HepG2 (cell line): ENCODE data around the gene TTC24. TPM values are rescaled to one million over a fixed set of nuclear protein-coding genes. Genes with fewer than 3 reads are reported as not detected.

Experiments
- AGO2 ChIP-seq: fragments of 200-400 bp; formaldehyde crosslinking; optimal IDR thresholded peaks from 2 replicates; pipeline ENCODE3; 2017; ENCODE audit warnings: mild to moderate bottlenecking, low read depth, low read length, moderate library complexity
- ARID5B ChIP-seq: IDR thresholded peaks from 2 replicates; pipeline ENCODE4 v1.4.0; 2020; ENCODE audit warnings: mild to moderate bottlenecking, missing genetic modification reagents
- ARNTL ChIP-seq: sonication (generic); formaldehyde crosslinking; IDR thresholded peaks from 2 replicates; pipeline ENCODE4 v1.4.0; 2020; ENCODE audit warnings: mild to moderate bottlenecking, missing genetic modification reagents
- ERF ChIP-seq: IDR thresholded peaks from 2 replicates; pipeline ENCODE4 v1.6.1; 2018; ENCODE audit warnings: missing biosample characterization, missing genetic modification reagents
- GATAD1 ChIP-seq: IDR thresholded peaks from 2 replicates; pipeline ENCODE4 v1.6.1; 2016; ENCODE audit warnings: missing genetic modification reagents, missing compliant biosample characterization
- IKZF5 ChIP-seq: IDR thresholded peaks from 2 replicates; pipeline ENCODE4 v1.6.1; 2018; ENCODE audit warnings: missing genetic modification reagents, mild to moderate bottlenecking, missing compliant biosample characterization
- JUND ChIP-seq: sonication (generic); formaldehyde crosslinking; IDR thresholded peaks from 2 replicates; pipeline ENCODE4 v1.8.0; 2022; ENCODE audit warnings: mild to moderate bottlenecking, missing genetic modification reagents
- KDM5B ChIP-seq: sonication (generic); formaldehyde crosslinking; IDR thresholded peaks from 2 replicates; pipeline ENCODE4 v1.4.0; 2020; ENCODE audit warnings: missing genetic modification reagents, mild to moderate bottlenecking, borderline replicate concordance
- NR1H2 ChIP-seq: sonication (generic); formaldehyde crosslinking; IDR thresholded peaks from 2 replicates; pipeline ENCODE4 v1.8.1; 2022; ENCODE audit warnings: low read depth, missing genetic modification reagents, borderline replicate concordance
- POGK ChIP-seq: sonication (generic); formaldehyde crosslinking; conservative IDR thresholded peaks from 2 replicates; pipeline ENCODE4 v1.8.0; 2022; ENCODE audit warnings: mild to moderate bottlenecking, moderate library complexity, missing genetic modification reagents
- SP1 ChIP-seq, 2 experiments: fragments of 450-650 bp in 1 of 2; sonication (generic) in 1 of 2; formaldehyde crosslinking in 1 of 2; IDR thresholded peaks; 2 replicates each; pipeline versions ENCODE4 v1.4.0 to v1.6.1; 2016 to 2020; ENCODE audit warnings: missing genetic modification reagents in 1 of 2
- STAG1 ChIP-seq: sonication (generic); formaldehyde crosslinking; IDR thresholded peaks from 2 replicates; pipeline ENCODE4 v1.4.0; 2020; ENCODE audit warnings: missing genetic modification reagents
- TAF1 ChIP-seq: sonication (generic); formaldehyde crosslinking; IDR thresholded peaks from 2 replicates; pipeline ENCODE4 v1.4.0; 2020; ENCODE audit warnings: missing genetic modification reagents
- TIGD3 ChIP-seq: sonication (generic); formaldehyde crosslinking; IDR thresholded peaks from 2 replicates; pipeline ENCODE4 v1.5.1; 2020; ENCODE audit warnings: mild to moderate bottlenecking, missing genetic modification reagents, borderline replicate concordance
- ZKSCAN8 ChIP-seq: IDR thresholded peaks from 2 replicates; pipeline ENCODE4 v1.6.1; 2016; ENCODE audit warnings: borderline replicate concordance, missing genetic modification reagents, missing compliant biosample characterization
- ZNF138 ChIP-seq: sonication (generic); formaldehyde crosslinking; IDR thresholded peaks from 2 replicates; pipeline ENCODE4 v1.5.0; 2020; ENCODE audit warnings: mild to moderate bottlenecking, low read depth, missing genetic modification reagents
- ZNF792 ChIP-seq: IDR thresholded peaks from 2 replicates; pipeline ENCODE4 v1.6.1; 2016
- ZNF800 ChIP-seq: sonication (generic); formaldehyde crosslinking; IDR thresholded peaks from 2 replicates; pipeline ENCODE4 v1.4.0; 2020; ENCODE audit warnings: missing genetic modification reagents
- polyA plus RNA-seq, 8 experiments: library from polyadenylated mRNA; depleted of rRNA in 3 of 8; stranded (reverse) in 7 of 8; unstranded in 1 of 8; fragments of >200 nt; fragmentation: Illumina TruSeq in 4 of 8; extraction: Trizol in 4 of 8; gene quantifications; 2 replicates each; pipeline versions ENCODE4 v1.2.1 to v1.2.3, GENCODE V29; 2011 to 2016; ENCODE audit warnings: low read depth in 4 of 8, missing spikeins in 1 of 8, mixed read lengths in 1 of 8; ENCODE audit not compliant: insufficient read depth in 1 of 8
- total RNA-seq, 5 experiments: library from RNA; depleted of rRNA; stranded (reverse); fragments of >200 nt; fragmentation: Illumina TruSeq; extraction: Trizol; gene quantifications; 2 replicates each; pipeline ENCODE4 v1.2.3, GENCODE V29; 2016; ENCODE audit warnings: low read depth in 1 of 5

The TTC24 gene
- total and polyA plus RNA-seq, 2 of the 13 experiments (the other 11 are each of a cell fraction or from before 2014, with no cell fraction given) = 0.13 to 0.18 TPM

GRCh38 chr1:156591432-156592157 lies 12.1 kb downstream of the TTC24 start, which contains the start of gene NAXE (continued):
- TF ChIP-seq JUND (CRISPR knock-in tag) (peak; percentile 41; the same call in 1 of the 2 replicates), TAF1 (CRISPR knock-in tag) (peak; percentile 74), ERF (CRISPR knock-in tag) (peak; percentile 84), ZNF792 (CRISPR knock-in tag) (peak; percentile 35; the same call in 1 of the 2 replicates), KDM5B (peak; percentile 70; the same call in 1 of the 2 replicates), AGO2 (peak; percentile 97), TIGD3 (CRISPR knock-in tag) (0 out of 2 replicates have a peak, but pooled peaks have one; percentile 44), GATAD1 (CRISPR knock-in tag) (peak; percentile 27), ARNTL (CRISPR knock-in tag) (no peak; the same call in 1 of the 2 replicates), SP1 (IDR thresholded peaks at IDR 0.05) (no peak), SP1 (CRISPR knock-in tag; IDR thresholded peaks at IDR 0.05) (0 out of 2 replicates have a peak, but pooled peaks have one; percentile 9), ZKSCAN8 (no peak), POGK (CRISPR knock-in tag) (peak; percentile 69), IKZF5 (CRISPR knock-in tag) (0 out of 2 replicates have a peak, but pooled peaks have one; percentile 12), ZNF138 (0 out of 2 replicates have a peak, but pooled peaks have one; percentile 34), STAG1 (CRISPR knock-in tag) (no peak), ARID5B (CRISPR knock-in tag) (0 out of 2 replicates have a peak, but pooled peaks have one; percentile 17), ZNF800 (CRISPR knock-in tag) (peak; percentile 51; the same call in 1 of the 2 replicates), NR1H2 (CRISPR knock-in tag) (0 out of 2 replicates have a peak, but pooled peaks have one; percentile 28)
